Bladder microvascular endothelial cell (primary cell): ENCODE measurements around the gene CACNA1A. TPM values are rescaled to one million over a fixed set of nuclear protein-coding genes. Genes with fewer than 3 reads are reported as not detected.

Source experiments
- total RNA-seq: library from RNA; depleted of rRNA; stranded (reverse); fragments of >200 nt; gene quantifications from 2 replicates; pipeline ENCODE4 v1.2.3, GENCODE V29; 2014

Gene CACNA1A
- total RNA-seq = 0.06 and 0.16 TPM in 2 replicates

DNA sequence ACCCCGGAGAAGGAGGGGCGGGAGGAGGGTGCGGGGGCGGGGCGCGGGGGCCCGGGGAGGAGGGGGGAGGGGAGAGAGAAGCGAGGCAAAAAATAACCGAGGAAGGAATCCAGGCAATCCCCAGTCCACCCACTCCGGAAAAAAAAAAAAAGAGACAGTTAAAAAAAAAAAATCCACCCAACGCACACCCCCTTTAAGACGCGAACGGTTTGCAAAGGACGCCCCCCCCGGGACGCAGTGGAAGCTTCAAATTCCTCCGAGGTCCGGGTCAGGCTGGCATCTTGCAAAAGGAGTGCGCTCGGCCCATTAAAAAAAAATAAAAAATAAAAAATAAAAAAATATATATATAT lies at the start of gene CACNA1A:
Gene CACNA1A (minus strand): TSS at position 9 of the 350 bp plus-strand sequence. CDS start 255 bp downstream, outside the sequence.

